NAMALWA (cell line): Measurements from ENCODE around the gene DKK2.

ENCODE experiments used
- DNase-seq: peaks from one replicate; pipeline ENCODE4 v3.0.0-alpha.2; 2015; ENCODE audit warnings: low spot score

Gene DKK2, protein sequence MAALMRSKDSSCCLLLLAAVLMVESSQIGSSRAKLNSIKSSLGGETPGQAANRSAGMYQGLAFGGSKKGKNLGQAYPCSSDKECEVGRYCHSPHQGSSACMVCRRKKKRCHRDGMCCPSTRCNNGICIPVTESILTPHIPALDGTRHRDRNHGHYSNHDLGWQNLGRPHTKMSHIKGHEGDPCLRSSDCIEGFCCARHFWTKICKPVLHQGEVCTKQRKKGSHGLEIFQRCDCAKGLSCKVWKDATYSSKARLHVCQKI

DNA sequence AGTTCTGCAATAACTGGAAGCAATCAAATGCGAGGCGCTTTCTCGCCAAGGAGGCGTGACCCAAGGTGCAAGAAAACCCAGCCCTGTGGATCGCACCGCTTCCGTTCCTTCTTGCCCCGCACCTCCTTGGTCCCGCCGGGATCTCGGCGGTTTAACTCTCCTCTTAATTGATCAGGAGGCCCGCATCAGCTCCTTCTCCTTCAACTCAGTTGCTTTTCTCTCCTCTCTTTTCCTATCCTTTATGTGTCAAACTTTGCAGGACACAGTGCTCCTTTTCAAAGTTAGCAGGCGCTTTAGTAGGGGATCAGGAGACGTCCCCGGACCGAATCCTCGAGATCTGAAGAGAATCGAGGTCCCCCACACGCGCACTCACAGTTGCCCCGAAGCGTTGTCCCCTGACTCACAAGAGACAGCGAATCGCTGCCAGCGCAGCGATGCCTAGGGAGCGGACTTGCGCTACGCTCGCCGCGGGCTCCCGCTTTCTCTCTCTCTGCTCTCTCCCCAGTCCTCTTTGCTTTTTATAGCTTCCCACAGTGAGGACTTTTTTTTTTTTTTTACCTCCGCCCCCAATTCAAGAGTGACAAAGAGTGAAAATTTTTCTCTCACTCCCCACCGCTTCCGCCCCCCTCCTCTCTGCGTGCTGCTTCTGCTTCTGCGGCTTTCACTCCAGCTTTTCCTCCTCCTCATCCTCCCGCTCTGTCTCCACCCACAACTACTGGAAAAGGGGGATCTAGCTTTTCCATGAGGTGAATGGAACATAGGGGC, at the start of gene DKK2:
Gene DKK2, minus strand, starts transcription at position 495 of the 765 bp plus-strand sequence. CDS start 722 bp downstream, outside the sequence.
- DNase-seq, result no peak

DNA sequence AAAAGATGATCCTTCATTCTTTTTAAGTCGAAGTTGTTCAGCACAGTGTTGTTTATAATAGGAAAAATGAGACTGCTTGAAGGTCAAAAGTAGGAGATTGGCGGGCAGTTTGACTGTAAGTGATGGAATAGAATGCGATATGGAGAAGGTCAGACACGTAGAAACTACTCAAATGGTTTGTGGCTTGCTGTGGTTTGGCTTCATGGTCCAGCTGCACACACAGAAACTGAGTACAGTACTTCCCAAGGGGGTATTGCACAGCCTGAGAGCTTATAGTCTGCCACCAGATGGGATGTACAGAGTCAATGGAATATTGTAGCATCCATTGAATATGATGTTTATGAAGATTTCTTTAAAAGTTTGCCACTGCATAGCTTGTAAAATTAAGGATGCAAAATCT, 41.1 kb upstream of the DKK2 start:
- DNase-seq, result no peak

DNA sequence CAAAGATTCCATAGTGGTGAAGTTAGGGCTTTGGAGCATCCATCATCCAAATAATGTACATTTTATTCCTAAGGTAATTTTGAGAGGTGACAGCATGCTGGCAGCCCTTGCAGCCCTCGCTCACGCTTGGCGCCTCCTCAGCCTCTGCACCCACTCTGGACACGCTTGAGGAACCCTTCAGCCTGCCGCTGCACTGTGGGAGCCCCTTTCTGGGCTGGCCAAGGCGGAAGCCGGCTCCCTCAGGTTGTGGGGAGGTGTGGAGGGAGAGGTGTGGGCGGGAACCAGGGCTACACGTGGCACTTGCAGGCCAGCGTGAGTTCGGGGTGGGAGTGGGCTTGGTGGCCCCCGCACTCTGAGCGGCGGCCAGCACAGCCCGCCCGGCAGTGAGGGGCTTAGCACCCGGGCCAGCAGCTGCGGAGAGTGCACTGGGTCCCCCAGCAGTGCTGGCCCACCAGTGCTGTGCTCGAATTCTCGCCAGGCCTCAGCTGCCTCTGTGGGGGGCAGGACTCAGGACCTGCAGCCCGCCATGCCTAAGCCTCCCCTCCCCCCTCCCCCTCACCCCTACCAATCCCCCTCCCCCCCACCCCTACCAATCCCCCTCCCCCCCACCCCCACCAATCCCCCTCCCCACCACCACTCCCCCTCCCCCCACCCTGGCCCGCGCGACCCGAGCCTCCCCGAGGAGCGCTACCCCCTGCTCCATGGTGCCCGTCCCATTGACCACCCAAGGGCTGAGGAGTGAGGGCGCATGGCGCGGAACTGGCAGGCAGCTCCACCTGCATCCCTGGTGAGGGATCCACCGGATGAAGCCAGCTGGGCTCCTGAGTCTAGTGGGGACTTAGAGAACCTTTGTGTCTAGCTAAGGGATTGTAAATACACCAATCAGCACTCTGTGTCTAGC, 37.0 kb upstream of the DKK2 start:
- DNase-seq, result no peak

DNA sequence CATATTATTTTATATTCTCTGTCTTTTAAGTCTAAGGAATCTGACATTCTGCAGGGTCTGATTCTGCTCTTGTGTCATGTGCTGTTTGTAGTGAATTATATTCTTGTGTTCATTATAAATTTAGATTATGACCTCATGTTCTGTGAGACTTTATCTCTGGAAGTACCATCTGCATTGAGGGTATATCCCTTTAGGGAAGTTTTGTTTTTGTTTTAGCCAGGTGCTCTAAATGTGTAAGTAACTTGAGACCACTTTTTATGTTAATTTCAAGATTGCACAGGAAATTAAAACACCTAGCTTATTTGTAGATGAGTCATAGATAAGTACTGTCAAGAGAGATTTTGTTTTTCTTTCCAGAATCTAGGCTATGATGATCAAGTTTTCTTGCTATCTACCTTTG, 35.0 kb upstream of the DKK2 start:
- no peak for DNase-seq

DNA sequence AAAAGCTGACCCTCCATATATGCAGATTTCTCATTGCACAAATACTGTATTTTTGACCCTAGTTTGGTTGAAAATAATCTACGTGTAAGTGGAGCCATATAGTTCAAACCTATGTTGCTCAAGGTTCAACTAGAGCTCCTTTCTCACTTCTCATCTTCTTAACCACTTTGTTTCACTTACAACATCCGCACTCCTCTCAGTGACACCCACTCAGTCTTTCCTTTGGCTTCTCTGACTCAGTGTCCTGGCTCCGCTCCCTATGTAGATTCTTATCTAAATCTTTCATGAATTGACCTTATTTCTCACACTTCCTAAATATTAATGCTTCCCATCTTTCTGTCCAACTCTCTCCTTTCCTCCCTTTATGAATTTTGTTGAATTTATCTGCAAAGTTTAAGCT, 32.9 kb upstream of the DKK2 start:
- no peak for DNase-seq

DNA sequence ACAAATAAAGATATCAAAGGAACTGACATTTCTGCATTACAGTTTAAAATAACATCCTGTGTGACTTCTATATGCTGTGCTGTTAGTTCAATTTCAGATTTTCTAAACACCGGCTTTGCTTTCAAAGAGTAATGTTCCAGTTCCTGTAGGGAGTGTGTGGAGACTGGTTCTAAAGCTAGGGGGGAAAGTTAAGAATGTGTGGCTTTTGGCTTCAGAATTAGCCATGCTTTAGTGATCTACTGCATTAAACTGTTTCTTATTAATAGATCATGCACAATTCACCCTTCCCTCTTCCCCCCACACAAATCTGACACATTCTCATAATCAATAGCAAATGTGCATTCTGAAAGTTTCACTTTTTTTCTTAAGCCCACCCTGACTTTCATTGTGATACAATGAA, 32.0 kb upstream of the DKK2 start:
- no peak for DNase-seq

DNA sequence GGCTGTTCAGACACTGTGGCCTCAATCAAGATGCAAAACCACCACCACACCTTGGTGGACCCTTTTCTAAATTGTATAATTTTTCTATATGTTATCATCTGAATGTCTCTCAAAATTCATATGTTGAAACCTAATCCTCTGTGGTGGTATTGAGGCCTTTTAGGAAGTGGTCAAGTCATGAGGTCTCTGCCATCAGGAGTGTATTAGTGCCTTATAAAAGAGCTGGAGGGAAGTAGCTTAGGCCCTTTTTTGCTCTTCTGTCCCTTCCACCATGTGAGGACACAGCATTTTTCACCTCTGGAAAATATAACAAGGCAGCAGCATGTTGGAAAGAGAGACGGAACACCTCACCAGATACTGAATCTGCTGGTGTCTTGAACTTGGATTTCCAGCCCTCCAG, 30.5 kb upstream of the DKK2 start:
- no peak for DNase-seq

DNA sequence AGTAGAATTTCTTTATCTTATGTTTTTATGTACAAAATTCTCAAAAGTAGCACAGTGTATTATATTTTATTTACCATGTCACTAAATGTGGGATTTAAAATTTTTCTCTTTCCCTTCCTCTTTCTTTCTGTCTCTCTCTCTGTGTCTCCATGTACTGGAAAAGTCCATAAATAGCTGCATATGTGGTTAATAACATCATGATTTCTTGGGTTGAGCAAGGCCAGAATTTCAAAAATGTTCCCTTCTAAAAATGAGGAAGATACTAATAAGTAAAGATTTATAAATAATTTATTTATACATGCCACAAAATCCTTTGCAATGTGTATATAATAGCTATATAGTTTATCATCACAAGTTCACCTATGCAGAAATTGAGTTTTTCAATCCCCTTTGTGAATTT, 29.1 kb upstream of the DKK2 start:
- no peak for DNase-seq

DNA sequence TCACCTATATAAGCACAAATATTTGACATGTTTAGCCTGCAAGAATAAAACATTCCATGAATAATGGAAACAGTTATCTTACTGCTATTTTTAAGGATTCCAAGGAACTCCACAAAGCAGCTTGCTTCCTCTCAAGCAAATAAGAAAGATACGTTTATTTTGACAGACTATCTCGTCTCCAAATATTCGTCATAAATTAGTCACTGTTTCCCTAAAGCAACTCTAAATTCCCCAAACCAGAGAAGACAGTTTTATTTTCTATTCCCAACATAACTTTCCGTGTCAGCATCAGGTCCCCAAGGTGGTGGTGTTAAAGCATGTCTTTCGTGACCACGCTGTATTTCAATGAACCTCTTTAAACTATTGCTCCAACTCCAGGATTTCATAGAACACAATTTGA, 24.3 kb upstream of the DKK2 start:
- no peak for DNase-seq

DNA sequence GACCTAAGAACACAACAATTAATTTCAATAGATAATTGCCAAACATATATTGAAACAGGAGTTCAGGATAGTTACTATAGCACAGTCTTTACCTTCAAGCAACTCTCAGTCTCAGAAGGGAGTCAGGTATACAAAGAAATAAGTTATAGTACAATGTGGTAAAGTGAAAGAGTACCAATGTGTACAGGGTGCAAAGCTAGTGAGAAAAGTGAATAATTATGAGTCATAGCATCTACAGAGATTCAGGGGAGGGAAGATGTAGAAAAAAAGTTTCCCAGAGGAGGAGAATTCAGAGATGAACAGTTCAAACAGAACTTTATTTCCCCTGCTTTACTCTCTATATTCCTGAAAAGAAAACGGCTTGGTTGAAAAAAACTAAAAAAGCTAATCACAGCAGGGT, 22.7 kb upstream of the DKK2 start:
- DNase-seq, result no peak

DNA sequence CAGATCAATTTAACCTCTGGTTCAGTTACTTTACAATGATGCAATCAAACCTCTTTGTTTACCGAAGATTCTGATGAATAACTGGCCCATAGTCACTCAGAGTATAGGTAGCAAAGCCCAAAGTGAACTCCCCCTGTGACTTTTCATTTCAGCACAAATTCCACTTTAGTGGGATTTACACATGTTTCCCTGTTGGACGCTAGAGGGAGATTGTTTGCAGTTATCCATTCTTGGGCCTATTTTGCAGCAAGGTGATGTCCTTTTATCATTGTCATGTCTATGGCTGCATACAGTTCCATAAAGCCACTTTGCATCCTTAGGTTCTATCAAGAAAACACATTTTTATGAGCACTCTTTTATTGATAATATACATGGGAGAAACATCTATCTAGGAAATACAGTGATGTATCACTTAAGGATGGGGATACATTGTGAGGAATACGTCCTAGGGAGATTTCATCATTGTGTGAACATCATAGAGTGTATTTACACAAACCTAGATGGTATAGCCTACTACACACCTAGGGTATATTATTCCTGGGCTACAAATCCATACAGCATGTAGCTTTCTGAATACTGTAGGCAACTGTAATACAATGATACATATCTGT, 14.5 kb upstream of the DKK2 start:
- peak; percentile 42 for DNase-seq

DNA sequence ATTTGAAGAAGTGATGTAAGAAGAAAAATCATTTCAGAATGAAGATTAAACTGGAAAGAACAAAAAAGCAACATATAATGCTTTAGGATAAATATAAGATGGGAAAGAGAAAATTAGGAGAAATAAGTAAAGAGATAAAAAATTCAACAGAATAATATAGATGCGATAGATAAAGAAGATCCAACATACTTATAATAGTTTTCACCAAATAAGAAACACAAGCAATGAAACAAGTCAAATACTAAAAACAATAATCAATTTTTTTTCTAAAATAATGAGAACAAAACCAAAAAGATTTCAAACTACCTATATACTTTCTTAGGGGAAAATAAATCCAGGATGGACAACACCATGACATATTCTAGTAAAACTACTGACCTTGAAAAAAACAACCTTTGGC, 10.1 kb upstream of the DKK2 start:
- no peak for DNase-seq

DNA sequence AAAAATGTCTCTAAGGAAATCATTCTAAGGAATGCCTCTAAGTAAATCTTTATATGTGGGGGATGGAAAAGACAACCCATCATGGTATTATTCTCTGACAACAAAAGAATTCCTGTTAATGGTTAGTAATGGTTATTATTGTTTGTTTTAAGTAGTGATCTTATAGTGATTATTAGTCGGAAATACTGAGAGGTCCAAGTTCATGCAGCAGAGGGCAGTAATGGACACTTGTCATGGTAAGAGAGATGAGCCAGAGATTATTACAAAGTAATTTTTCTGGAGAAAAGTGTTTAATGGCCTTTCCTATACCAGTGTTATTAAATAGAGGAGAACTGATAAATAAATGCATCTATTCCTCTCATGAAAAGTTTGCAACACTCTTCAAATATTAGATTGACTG, 8.1 kb upstream of the DKK2 start:
- DNase-seq, result peak; percentile 22

DNA sequence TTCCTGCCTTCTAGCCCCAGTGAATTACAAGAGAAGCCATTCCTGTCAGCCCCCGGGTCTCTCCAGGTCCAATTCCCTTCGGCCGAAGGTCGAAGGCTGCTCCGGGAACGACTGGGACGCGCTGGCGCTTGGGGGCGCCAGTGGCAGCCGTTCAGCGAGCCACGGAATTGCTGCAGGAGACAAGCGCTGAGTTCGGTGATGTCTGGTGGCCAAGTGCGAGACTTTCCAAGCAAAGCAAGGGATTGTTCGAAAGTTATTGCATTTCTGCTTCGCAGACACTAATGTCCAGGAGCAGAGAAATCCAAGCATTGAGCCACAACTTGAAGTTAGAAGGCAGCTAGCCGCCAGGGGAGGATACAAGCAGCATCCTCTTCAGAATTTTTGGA, 1.1 kb upstream of the DKK2 start:
- no peak for DNase-seq

DNA sequence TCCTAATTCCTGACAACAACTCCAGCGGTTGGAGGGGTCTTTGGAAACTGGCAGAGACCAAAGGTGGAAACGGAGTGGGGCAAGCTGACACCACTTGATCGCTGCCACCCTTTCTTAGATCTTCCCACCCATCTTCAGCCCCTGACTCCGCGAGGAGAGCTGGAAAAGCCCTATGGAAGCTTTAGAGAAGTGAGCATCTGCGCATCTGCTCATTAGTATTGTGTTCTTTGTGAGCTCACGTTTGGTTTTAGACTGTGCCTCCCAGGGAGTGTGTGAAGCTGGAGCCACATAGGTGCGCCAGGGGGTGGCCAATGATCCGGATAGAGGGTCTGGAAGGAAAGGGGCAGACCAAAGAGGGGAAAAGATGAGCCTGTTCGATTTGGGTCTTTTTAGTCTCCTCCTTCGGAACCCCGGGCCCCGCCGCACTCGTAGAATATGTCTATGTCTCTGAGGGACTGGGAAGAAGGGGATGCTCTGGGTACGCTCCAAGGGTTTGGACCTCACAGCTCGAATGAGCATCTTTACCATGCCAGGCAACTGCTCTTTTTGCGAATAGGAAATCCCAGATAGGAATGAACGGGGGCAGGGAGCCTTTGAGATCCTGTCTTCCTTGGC, 578 bp upstream of the DKK2 start:
- no peak for DNase-seq

DNA sequence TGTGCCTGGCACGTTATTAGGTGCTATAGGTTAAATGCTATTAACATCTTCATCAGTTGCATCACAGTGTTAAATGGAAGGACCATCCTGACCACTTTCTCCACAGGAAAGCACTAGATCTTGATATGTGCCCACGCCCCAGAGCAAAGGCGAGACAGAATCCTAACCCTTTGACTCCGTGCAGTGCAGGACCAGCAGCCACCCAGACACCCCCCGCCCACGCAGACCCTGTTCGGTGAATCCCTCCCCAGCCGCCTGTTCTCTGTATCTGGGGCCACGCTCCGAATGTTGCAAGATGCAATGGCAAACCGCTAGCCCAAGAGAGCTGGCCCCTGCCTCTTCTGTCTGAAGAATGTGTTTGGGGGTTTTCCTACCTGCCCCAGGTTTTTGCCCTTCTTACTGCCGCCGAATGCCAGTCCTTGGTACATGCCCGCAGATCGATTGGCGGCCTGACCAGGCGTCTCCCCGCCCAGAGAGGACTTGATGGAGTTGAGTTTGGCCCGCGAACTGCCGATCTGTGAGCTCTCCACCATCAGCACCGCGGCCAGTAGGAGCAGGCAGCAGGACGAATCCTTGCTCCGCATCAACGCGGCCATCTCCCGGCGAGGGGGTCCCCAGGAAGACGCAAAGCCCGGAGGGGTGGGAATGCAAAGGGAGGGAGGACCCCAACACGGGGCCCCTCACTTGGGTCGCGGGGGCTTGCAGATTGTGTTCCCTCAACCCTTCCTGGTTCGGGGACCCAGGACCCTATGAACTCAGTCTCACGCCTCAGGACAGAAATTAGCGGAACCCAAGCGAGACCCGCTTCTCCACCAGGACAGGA, 906 bp downstream of the DKK2 start:
- no peak for DNase-seq

DNA sequence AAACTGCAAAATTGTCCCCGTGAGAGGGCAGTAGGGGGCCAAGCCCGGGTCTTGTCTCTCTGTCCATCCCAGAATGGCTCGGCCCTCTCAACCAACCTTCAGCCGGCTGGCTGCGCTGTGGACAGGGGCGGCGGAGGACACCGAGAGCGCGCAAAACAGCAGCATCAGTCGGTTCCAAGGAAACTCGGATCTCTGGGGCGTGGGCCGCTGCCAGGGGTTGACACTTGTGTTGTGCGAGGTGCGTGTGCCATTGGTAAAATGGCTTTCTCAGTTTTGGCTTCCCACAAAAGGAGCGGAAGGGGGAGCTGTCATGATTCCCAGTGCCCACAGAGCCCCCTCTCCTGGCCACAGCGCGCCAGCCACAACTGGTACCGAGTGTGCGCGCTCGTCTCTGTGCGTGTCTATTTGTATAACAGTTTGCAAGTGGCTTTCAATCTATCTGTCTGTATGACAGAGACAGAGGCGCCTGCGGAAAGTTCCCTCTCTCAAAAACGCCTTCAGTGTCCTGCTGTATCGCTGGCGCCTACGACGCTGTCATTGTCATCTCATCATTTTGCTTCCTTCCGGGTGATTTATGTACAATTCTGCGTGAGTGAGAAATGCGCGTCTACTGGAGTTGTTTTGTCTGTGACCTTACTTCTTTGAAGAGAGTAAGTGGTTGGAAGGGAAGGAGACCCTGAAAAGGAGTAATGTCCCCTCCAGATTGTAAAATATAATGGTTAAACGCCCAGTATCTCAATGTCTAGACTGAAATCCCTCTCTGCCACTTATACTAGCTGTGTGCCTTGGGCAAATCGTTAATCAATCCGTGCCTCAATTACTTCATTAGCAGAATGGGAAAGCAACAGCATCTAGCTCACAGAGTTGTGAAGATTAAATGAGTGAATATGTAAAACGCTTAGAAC, 1.8 kb downstream of the DKK2 start:
- no peak for DNase-seq

DNA sequence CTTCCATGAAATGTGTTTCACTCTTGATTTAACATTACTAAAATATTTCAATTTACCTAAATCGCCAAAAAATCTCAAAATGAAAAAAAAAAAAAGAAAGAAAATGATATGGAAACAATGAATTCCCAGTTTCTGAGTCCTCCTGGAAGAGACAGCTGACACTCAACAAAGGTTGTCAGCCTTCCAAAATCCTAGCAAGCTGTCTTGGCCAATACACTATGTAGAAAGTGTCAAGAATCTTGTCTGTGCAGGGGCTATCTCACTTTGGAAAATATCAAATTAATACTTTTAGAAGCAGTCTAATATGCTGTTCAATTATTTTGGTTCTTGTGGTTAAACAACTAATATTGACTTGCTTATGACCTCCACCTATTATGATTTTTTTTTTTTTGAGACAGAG, 8.7 kb downstream of the DKK2 start:
- DNase-seq, result no peak

DNA sequence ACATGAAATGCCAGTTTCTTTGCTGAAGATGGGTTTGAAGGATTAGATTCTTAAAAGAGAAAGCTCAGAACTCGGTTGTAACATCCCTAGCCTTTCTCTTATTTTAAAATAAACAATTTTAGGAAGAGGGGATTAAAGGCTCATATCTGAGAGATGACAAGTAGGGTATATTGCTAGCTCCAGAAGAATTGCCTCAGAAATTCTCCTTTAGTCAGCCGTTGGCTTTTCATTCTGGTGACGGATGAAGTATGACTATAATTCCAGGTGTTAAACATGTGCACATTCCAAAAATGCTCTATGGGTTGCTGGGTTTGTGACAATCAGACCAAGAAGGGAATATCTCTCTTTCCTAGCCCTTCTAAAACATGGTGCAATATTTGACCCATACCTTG, 17.8 kb downstream of the DKK2 start:
- DNase-seq, result no peak
